RWPE2 (cell line): Measurements from ENCODE around the gene PCID2.

Source experiments
- ATAC-seq: fragments of 200-7000 bp; cut with Tn5 transposase; 3 replicates; pipeline ENCODE4 v1.9.1; 2021; ENCODE audit warnings: low read depth
- DNase-seq: peaks from one replicate; pipeline ENCODE4 v3.0.0-alpha.2; 2020; ENCODE audit warnings: low spot score
- H3K27ac ChIP-seq: fragments of 450-650 bp; 2 replicates; pipeline ENCODE4 v1.5.1; 2017; ENCODE audit warnings: mild to moderate bottlenecking; ENCODE audit not compliant: poor library complexity, severe bottlenecking
- H3K27me3 ChIP-seq: fragments of 250-450 bp; sonication (Bioruptor Pico); 2 replicates; pipeline ENCODE4 v1.5.1; 2021; ENCODE audit warnings: mild to moderate bottlenecking, moderate library complexity; ENCODE audit not compliant: insufficient read depth, poor library complexity, severe bottlenecking
- H3K36me3 ChIP-seq: fragments of 250-450 bp; sonication (Bioruptor Pico); 2 replicates; pipeline ENCODE4 v1.5.1; 2020; ENCODE audit warnings: low read depth, mild to moderate bottlenecking, moderate library complexity
- H3K4me1 ChIP-seq: fragments of 250-450 bp; sonication (Bioruptor Pico); 2 replicates; pipeline ENCODE4 v1.5.1; 2021; ENCODE audit warnings: mild to moderate bottlenecking, moderate library complexity; ENCODE audit not compliant: insufficient read depth, poor library complexity, severe bottlenecking
- H3K4me3 ChIP-seq: fragments of 250-450 bp; sonication (Bioruptor Pico); 2 replicates; pipeline ENCODE4 v1.5.1; 2021; ENCODE audit warnings: mild to moderate bottlenecking, moderate library complexity; ENCODE audit not compliant: severe bottlenecking
- H3K9me3 ChIP-seq: fragments of 250-450 bp; sonication (Bioruptor Pico); 2 replicates; pipeline ENCODE4 v1.5.1; 2021; ENCODE audit warnings: mild to moderate bottlenecking, moderate library complexity; ENCODE audit not compliant: severe bottlenecking
- TF ChIP-seq, protein P1 (sequence below): fragments of 450-650 bp; IDR thresholded peaks from one replicate; pipeline ENCODE4 v1.5.1; 2017; ENCODE audit warnings: mild to moderate bottlenecking, moderate library complexity; ENCODE audit not compliant: poor library complexity, severe bottlenecking

The PCID2 gene

DNA sequence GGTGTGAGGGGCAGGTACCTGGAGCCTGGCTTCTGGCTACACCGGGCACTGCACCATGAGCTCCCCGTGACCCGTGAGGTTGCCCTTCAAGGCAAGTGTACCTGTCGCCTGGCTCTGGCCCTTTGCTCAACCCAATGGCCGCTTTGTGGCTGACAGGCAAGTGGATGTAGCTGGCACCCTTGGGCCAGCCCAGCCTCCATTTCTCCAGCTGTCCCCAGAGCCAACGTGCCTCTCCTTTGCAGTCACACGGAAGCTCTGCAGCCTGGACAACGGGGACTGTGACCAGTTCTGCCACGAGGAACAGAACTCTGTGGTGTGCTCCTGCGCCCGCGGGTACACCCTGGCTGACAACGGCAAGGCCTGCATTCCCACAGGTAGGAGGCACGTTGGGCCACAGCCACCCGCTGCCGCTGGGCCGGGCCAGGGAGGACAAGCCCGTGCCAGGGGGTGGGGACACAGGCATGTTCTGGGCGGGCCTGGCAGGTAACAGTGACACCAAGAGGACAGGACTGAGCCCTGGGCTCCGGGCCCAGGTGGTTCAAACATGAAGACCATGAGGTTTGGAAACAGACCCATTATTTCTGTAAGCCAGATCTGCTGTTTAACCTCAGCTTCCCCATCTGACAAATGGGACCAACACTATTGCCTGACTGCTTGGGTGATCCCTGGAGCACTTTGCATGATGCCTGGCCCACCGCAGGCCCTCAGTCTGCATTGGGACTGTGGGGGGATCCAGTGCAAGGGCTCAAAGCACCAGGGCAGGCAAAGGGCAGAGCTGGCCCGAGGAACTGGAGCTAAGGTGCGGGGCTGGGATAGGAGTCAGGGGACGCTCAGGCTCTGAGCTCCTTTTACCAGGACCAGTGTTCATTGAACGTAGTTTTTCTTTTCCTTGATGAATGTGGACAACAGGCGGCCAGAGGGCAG, 67.5 kb downstream of the PCID2 start:
- TF ChIP-seq, protein P1, sequence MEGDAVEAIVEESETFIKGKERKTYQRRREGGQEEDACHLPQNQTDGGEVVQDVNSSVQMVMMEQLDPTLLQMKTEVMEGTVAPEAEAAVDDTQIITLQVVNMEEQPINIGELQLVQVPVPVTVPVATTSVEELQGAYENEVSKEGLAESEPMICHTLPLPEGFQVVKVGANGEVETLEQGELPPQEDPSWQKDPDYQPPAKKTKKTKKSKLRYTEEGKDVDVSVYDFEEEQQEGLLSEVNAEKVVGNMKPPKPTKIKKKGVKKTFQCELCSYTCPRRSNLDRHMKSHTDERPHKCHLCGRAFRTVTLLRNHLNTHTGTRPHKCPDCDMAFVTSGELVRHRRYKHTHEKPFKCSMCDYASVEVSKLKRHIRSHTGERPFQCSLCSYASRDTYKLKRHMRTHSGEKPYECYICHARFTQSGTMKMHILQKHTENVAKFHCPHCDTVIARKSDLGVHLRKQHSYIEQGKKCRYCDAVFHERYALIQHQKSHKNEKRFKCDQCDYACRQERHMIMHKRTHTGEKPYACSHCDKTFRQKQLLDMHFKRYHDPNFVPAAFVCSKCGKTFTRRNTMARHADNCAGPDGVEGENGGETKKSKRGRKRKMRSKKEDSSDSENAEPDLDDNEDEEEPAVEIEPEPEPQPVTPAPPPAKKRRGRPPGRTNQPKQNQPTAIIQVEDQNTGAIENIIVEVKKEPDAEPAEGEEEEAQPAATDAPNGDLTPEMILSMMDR, result no peak
- H3K36me3 ChIP-seq, result no peaks in the 10 kb centered on the region
- no peaks in the 10 kb centered on the region for H3K4me1 ChIP-seq
- no peaks in the 10 kb centered on the region for H3K9me3 ChIP-seq
- ATAC-seq (no peak; the same call in 2 of the 3 replicates), DNase-seq (no peak)
- H3K27me3 ChIP-seq, result no peaks in the 10 kb centered on the region
- no peak overlapping the region for H3K27ac ChIP-seq
- no peak overlapping the region for H3K4me3 ChIP-seq

DNA sequence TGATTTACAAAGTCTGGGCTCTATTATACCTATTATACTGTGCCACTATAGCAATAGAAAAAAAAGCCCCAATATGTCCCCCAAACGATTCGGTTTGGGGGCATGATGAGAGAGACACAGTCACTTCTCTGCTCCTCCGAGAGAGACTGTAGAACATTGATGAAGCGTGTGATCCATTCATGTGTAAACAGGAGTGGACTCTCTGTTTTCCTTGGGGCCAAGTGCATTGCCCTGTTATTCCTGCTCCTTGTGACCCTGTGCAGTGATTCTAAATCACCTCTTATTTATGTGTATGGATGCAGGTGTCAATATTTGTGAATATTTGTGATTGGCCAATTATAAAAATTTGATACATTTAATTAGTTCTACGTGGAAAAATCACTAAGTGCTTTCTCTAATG, 68.9 kb downstream of the PCID2 start:
- TF ChIP-seq, protein P1, result no peak
- ATAC-seq (no peak), DNase-seq (no peak)

DNA sequence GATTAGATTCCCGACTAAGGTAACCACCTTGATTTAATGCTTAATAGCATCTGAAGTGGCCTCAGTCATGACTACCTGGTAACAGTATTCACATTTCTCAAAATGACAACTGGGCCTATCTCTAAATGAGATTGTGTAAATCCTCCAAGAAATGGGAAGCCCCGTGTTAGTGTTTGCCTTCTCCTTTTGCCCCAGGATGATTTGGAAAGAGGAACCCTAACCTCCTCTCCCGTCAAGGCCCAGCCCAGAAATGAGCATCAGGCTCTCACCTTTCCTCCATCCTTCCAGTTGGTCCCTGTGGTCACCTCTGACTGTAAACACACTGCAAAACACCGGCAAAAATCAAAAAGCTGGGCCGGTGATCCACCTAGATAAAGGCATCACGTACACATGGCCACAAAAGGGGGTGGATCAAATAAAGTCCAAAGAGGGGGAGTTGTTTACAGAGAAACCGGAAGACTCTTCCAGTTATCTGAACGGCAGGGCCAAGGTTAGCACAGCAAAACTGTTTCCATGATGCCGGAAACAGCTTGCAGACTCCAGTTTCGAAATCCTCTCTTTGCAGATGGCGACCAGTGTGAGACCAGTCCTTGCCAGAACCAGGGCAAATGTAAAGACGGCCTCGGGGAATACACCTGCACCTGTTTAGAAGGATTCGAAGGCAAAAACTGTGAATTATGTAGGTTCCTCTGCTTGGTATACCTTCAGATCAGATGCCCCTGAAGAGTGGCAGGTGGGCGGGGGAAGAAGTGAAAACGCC, 69.5 kb downstream of the PCID2 start:
- TF ChIP-seq, protein P1, result no peak
- DNase-seq, result no peak
- Histone ChIP-seq H3K4me3 (no peak overlapping the region), H3K27me3 (no peaks in the 10 kb centered on the region), H3K9me3 (no peaks in the 10 kb centered on the region), H3K27ac (no peak overlapping the region), H3K4me1 (no peaks in the 10 kb centered on the region), H3K36me3 (no peaks in the 10 kb centered on the region)
- no peak for ATAC-seq

More for the DNA sequence above, 68.9 kb downstream of the PCID2 start:
- no peaks in the 10 kb centered on the region for H3K4me1 ChIP-seq
- H3K27me3 ChIP-seq, result no peaks in the 10 kb centered on the region
- no peaks in the 10 kb centered on the region for H3K9me3 ChIP-seq
- H3K4me3 ChIP-seq, result no peak overlapping the region
- no peak overlapping the region for H3K27ac ChIP-seq
- no peaks in the 10 kb centered on the region for H3K36me3 ChIP-seq

DNA sequence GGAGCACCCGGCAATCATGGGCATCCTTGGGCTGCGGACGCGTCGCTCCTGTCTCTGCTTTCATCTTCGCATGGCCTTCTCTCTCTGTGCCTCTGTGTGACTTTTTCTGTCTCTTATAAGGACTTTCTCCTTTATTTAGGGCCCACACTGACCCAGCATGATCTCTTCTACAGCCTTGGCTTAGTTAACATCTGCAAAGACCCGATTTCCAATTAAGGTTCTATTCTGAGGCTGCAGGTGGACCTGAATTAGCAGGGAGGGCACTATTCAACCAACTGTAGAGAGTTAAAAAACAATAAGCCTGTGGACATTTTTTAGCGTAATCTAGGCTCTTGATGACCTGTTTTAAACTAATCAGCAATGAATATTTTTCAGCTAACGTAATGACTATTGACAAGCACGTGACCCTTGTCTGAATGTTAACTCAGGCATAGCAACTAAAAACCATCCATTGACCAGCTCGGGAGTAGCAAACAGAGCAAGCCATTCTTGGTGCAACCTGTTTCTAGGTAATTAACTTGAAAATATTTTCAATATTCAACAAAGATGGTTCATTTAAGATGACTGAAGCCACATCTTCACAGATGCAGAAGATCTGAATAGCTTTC, 70.7 kb downstream of the PCID2 start:
- no peaks in the 10 kb centered on the region for H3K4me1 ChIP-seq
- H3K27ac ChIP-seq, result no peak overlapping the region
- H3K27me3 ChIP-seq, result peaks cover 4% of the 10 kb centered on the region
- no peaks in the 10 kb centered on the region for H3K9me3 ChIP-seq
- TF ChIP-seq, protein P1, result no peak
- no peak overlapping the region for H3K4me3 ChIP-seq
- ATAC-seq (no peak), DNase-seq (no peak)
- H3K36me3 ChIP-seq, result no peaks in the 10 kb centered on the region
